NCI-H526 (cell line): ENCODE measurements around the gene FAM171A1.
"Not testable (repeated sequence)": the region's sequence is repeated elsewhere in the genome, so short reads cannot be mapped to it uniquely, and the experiment has no call there.

Source experiments
- DNase-seq, 2 experiments: peaks; one replicate each; lab custom pipeline; 2025; lab: John Stamatoyannopoulos, UW

The FAM171A1 gene

GRCh38 chr10:15316871-15317464 lies 54.1 kb downstream of the FAM171A1 start:
- DNase-seq: peak; percentile 7 to 31

GRCh38 chr10:15316145-15316544 lies 54.9 kb downstream of the FAM171A1 start:
- no peak for DNase-seq

- no peak for DNase-seq
These were observed 55.8 kb downstream of the FAM171A1 start for GRCh38 chr10:15315286-15315685.

- DNase-seq: peak in 1 of 2 experiments; percentile 38
These were observed 56.5 kb downstream of the FAM171A1 start for GRCh38 chr10:15314482-15315045.

GRCh38 chr10:15313843-15314242 lies 57.2 kb downstream of the FAM171A1 start:
- DNase-seq: peak; percentile 21 to 42

- no peak for DNase-seq
These were observed 58.0 kb downstream of the FAM171A1 start for GRCh38 chr10:15313047-15313446.

GRCh38 chr10:15311569-15312280 lies 59.4 kb downstream of the FAM171A1 start:
- DNase-seq: no peak

- DNase-seq: no peak
These were observed 60.1 kb downstream of the FAM171A1 start for GRCh38 chr10:15310776-15311568.

GRCh38 chr10:15309221-15309620 lies 61.9 kb downstream of the FAM171A1 start:
- no peak for DNase-seq

- no peak for DNase-seq
These were observed 64.3 kb downstream of the FAM171A1 start for GRCh38 chr10:15306735-15307280.

GRCh38 chr10:15305634-15306033 lies 65.5 kb downstream of the FAM171A1 start:
- no peak for DNase-seq

GRCh38 chr10:15305161-15305560 lies 65.9 kb downstream of the FAM171A1 start:
- no peak for DNase-seq

- not testable (repeated sequence) for DNase-seq
These were observed 68.7 kb downstream of the FAM171A1 start for GRCh38 chr10:15302188-15302956.

- DNase-seq: no peak
These were observed 70.4 kb downstream of the FAM171A1 start for GRCh38 chr10:15300697-15301096.

- no peak for DNase-seq
These were observed 70.9 kb downstream of the FAM171A1 start for GRCh38 chr10:15300145-15300544.

GRCh38 chr10:15296701-15297100 lies 74.4 kb downstream of the FAM171A1 start:
- no peak for DNase-seq

- DNase-seq: no peak
These were observed 75.4 kb downstream of the FAM171A1 start for GRCh38 chr10:15295537-15296325.

GRCh38 chr10:15293862-15294842 lies 76.9 kb downstream of the FAM171A1 start:
- DNase-seq: no peak

GRCh38 chr10:15290671-15291070 lies 80.4 kb downstream of the FAM171A1 start:
- no peak for DNase-seq
